GM19023 (cell line): ENCODE results near the gene EXOC1L.
"Not testable (repeated sequence)": the region's sequence is repeated elsewhere in the genome, so short reads cannot be mapped to it uniquely, and the experiment has no call there.

Experiments used
- ATAC-seq: cut with Tn5 transposase; IDR thresholded peaks from one replicate; pipeline ENCODE4 v1.9.1; 2021; ENCODE audit warnings: mild to moderate bottlenecking, moderate library complexity; ENCODE audit not compliant: unreplicated experiment

The EXOC1L gene

GRCh38 chr4:55837903-55838302 is 18.3 kb downstream of the EXOC1L start:
- no peak for ATAC-seq

- no peak for ATAC-seq
Measured at GRCh38 chr4:55838356-55838755, 18.8 kb downstream of the EXOC1L start.

GRCh38 chr4:55838952-55839351 is 19.4 kb downstream of the EXOC1L start:
- ATAC-seq = no peak

GRCh38 chr4:55840956-55841355 is 21.4 kb downstream of the EXOC1L start:
- no peak for ATAC-seq

GRCh38 chr4:55841373-55842239 is 22.0 kb downstream of the EXOC1L start:
- ATAC-seq = not testable (repeated sequence)

- not testable (repeated sequence) for ATAC-seq
Measured at GRCh38 chr4:55842312-55842711, 22.7 kb downstream of the EXOC1L start.

- no peak for ATAC-seq
Measured at GRCh38 chr4:55849724-55850123, 30.1 kb downstream of the EXOC1L start.

GRCh38 chr4:55851885-55852284 is 32.3 kb downstream of the EXOC1L start:
- no peak for ATAC-seq

GRCh38 chr4:55853484-55854046 is 34.0 kb downstream of the EXOC1L start, which contains the start of gene EXOC1:
Gene EXOC1, plus strand, starts transcription at chr4:55853648. Its CDS starts 4,676 bp downstream, at chr4:55858324.
- peak; percentile 97 for ATAC-seq

GRCh38 chr4:55854129-55854528 is 34.5 kb downstream of the EXOC1L start:
- ATAC-seq = no peak

- ATAC-seq = no peak
Measured at GRCh38 chr4:55857586-55857985, 38.0 kb downstream of the EXOC1L start.

GRCh38 chr4:55859711-55860110 is 40.1 kb downstream of the EXOC1L start:
- no peak for ATAC-seq

GRCh38 chr4:55864577-55865223 is 45.1 kb downstream of the EXOC1L start:
- no peak for ATAC-seq

- ATAC-seq = no peak
Measured at GRCh38 chr4:55865228-55865806, 45.7 kb downstream of the EXOC1L start.

GRCh38 chr4:55866290-55866907 is 46.8 kb downstream of the EXOC1L start:
- peak; percentile 71 for ATAC-seq

GRCh38 chr4:55866973-55867574 is 47.5 kb downstream of the EXOC1L start:
- peak; percentile 83 for ATAC-seq

GRCh38 chr4:55868581-55869090 is 49.0 kb downstream of the EXOC1L start:
- ATAC-seq = no peak

- ATAC-seq = no peak
Measured at GRCh38 chr4:55871299-55871800, 51.8 kb downstream of the EXOC1L start.

GRCh38 chr4:55874831-55875230 is 55.2 kb downstream of the EXOC1L start:
- ATAC-seq = no peak

GRCh38 chr4:55876387-55876786 is 56.8 kb downstream of the EXOC1L start:
- no peak for ATAC-seq
